ENCODE results near the gene PALD1. TPM values are rescaled to one million over a fixed set of nuclear protein-coding genes. Genes with fewer than 3 reads are reported as not detected.

PALD1 gene
- total RNA-seq, 6 experiments from 2014 or later = 0.81 to 2.9 (median 1.3) TPM

DNA sequence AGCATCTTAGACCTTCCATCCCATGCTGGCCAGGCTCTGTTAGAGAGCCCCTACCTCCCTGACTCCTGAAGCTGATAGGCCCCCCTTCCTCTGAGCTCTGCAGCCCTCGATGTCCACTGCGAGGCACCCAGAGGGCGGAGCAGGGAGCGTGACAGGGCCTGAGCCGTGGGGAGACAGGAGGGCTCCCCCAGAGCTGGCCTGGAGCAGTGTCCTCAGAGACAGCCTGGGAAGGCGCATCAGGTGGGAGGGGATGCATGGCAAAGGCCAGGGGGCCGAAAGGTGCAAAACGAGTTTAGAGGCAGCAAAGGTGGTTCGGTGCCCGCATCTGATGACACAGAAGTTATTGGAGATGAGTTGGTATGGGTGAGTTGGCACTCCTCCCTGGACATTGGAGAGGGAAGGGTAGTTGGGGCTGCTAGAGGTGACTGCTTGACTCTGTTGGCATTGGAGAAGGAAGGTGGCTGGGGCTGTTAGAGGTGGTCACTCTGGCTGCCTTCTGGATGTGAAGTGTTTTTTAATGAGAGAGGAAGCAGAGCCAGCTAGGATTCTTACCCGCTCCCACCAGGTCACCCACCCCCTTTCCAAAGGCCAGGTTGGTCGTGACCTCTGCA lies 70.9 kb downstream of the PALD1 start:
- Histone ChIP-seq H3K27ac (no peak overlapping the region), H3K4me1 (no peaks in the 10 kb centered on the region), H3K27me3 (no peaks in the 10 kb centered on the region), H3K36me3 (no peaks in the 10 kb centered on the region), H3K9me3 (no peaks in the 10 kb centered on the region), H3K4me3 (no peak overlapping the region)
- intact Hi-C loops (cut with DNase I) = loop anchor here in 1 of 2 donors (5.0 kb wide), 1 partner anchor 213 kb away; no protein-coding TSS in a partner anchor
- DNase-seq = no peak
- TF ChIP-seq POLR2A (IDR thresholded peaks at IDR 0.05) (no peak), CTCF (IDR thresholded peaks at IDR 0.05) (no peak)
- 88% methylated on average over 7 of the region's 12 CpGs for WGBS (ENCODE audit: insufficient coverage, low coverage, low lambda C conversion rate, missing lambda C conversion rate)
- peak in 3 of 4 donors; percentile 4 to 30 (median 11) for ATAC-seq

DNA sequence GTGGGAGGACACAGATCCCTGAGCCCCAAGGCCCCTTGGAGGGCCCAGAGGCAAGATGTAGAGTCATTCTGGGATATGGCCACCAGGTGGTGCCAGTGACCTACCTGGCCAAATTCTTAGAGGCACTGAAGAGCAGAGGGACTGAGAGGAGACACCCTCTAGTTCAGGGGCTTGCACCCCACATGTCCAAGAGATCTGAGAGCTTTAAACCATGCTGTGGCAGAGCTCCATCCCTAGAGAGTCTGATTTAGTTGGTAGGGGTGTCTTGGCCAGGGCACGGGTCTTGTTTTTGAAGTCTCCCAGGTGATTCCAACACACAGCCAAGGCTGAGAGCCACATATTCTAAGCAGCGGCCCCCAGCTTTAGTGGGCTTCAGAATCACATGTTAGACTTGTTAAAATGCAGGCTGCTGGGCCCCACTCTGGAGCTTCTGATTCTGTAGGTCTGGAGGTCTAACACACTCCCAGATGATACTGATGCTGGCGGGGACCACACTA lies 71.4 kb downstream of the PALD1 start:
- 58% methylated on average over 2 of the region's 3 CpGs for WGBS (ENCODE audit: insufficient coverage, low coverage, low lambda C conversion rate, missing lambda C conversion rate)
- H3K4me1 ChIP-seq = no peaks in the 10 kb centered on the region
- no peak overlapping the region for H3K4me3 ChIP-seq
- DNase-seq (peak in 1 of 3 donors; percentile 68), ATAC-seq (peak; percentile 79 to 93 (median 90))
- no peak overlapping the region for H3K27ac ChIP-seq
- TF ChIP-seq POLR2A (IDR thresholded peaks at IDR 0.05) (no peak), CTCF (IDR thresholded peaks at IDR 0.05) (peak; percentile 74 to 91 (median 86))
- no peaks in the 10 kb centered on the region for H3K36me3 ChIP-seq
- no peaks in the 10 kb centered on the region for H3K27me3 ChIP-seq
- intact Hi-C loops (cut with DNase I) = loop anchor here (5.0 kb wide), 3 partner anchors 202 to 212 kb away; no protein-coding TSS in a partner anchor
- H3K9me3 ChIP-seq = no peaks in the 10 kb centered on the region

- H3K4me3 ChIP-seq = no peak overlapping the region
- no peaks in the 10 kb centered on the region for H3K27me3 ChIP-seq
- no peaks in the 10 kb centered on the region for H3K36me3 ChIP-seq
- DNase-seq = no peak
- H3K9me3 ChIP-seq = no peaks in the 10 kb centered on the region
- H3K4me1 ChIP-seq = no peaks in the 10 kb centered on the region
- no peak for ATAC-seq
- TF ChIP-seq POLR2A (IDR thresholded peaks at IDR 0.05) = no peak
- TF ChIP-seq CTCF (IDR thresholded peaks at IDR 0.05) = no peak
- intact Hi-C loops (cut with DNase I) = loop anchor here (5.0 kb wide), 2 partner anchors 202 to 207 kb away; no protein-coding TSS in a partner anchor
- no peak overlapping the region for H3K27ac ChIP-seq
- 77% methylated on average over 4 of the region's 6 CpGs for WGBS (ENCODE audit: insufficient coverage, low coverage, low lambda C conversion rate, missing lambda C conversion rate)
Observed at GRCh38 chr10:70550459-70550858, 71.9 kb downstream of the PALD1 start.

DNA sequence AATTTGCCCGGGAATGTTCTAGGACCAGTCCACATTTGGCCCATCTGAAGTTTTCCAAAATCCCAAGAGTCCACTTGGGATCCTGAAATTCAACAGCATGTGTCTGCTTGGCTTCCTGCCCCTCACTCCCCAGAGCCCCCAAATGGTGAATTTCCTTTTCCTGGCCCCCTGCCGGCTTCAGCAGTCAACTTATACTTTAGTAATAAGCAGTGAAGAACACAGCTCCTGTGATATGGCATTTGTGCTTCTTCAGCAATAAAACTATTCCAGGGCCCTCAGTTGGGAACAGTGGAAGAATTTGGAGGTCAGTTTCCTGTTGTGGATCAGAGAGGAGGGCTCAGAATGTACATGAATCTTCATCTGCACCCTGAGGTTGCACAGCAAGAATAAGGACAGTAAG lies 72.9 kb downstream of the PALD1 start:
- intact Hi-C loops (cut with DNase I) = loop anchor here (5.0 kb wide), 2 partner anchors 201 to 206 kb away; no protein-coding TSS in a partner anchor
- Histone ChIP-seq H3K27me3 (no peaks in the 10 kb centered on the region), H3K36me3 (no peaks in the 10 kb centered on the region), H3K4me3 (no peak overlapping the region), H3K4me1 (no peaks in the 10 kb centered on the region), H3K9me3 (no peaks in the 10 kb centered on the region), H3K27ac (no peak overlapping the region)
- no peak for TF ChIP-seq POLR2A (IDR thresholded peaks at IDR 0.05)
- TF ChIP-seq CTCF (IDR thresholded peaks at IDR 0.05) = no peak
- 0% methylated on average over 1 of the region's 2 CpGs for WGBS (ENCODE audit: insufficient coverage, low coverage, low lambda C conversion rate, missing lambda C conversion rate)
- DNase-seq (no peak), ATAC-seq (no peak)

Data from right lobe of liver (tissue), 6 donors.